ENCODE data around the gene NCOA7.

- TF ChIP-seq CTCF (IDR thresholded peaks at IDR 0.05; ENCODE audit: low read length), result no peak
- TF ChIP-seq EZH2 (IDR thresholded peaks at IDR 0.05; ENCODE audit: borderline replicate concordance, low read length), result no peak
Observed at GRCh38 chr6:125793863-125794262, 3.1 kb downstream of the NCOA7 start.
